Cardiac septum (tissue), 1 donor: ENCODE results near the gene USP44. TPM values are rescaled to one million over a fixed set of nuclear protein-coding genes. Genes with fewer than 3 reads are reported as not detected.

Source experiments
- DNase-seq: peaks from one replicate; pipeline ENCODE4 v3.0.0-alpha.2; 2020; ENCODE audit warnings: low spot score
- intact Hi-C: fragments of 100-400 bp; cut with DNase I; formaldehyde crosslinking; loops from one replicate; pipeline ENCODE4 v1.14.0; 2022
- total RNA-seq: library from RNA; stranded (reverse); fragmentation: NEBNext Ultra II Directional; extraction: Animal tissue kit (Norgen Biotek cat#: 25700); gene quantifications from one replicate; pipeline ENCODE4 v1.2.1, GENCODE V29; 2021
- donor health status: DM: no; HTN: no; CAD: no.

The USP44 gene
- total RNA-seq, 1 donor from 2014 or later, result 0.35 TPM

GRCh38 chr12:95549392-95550084 lies 1.7 kb downstream of the USP44 start:
- intact Hi-C loops, result no loop called here
- no peak for DNase-seq

DNA sequence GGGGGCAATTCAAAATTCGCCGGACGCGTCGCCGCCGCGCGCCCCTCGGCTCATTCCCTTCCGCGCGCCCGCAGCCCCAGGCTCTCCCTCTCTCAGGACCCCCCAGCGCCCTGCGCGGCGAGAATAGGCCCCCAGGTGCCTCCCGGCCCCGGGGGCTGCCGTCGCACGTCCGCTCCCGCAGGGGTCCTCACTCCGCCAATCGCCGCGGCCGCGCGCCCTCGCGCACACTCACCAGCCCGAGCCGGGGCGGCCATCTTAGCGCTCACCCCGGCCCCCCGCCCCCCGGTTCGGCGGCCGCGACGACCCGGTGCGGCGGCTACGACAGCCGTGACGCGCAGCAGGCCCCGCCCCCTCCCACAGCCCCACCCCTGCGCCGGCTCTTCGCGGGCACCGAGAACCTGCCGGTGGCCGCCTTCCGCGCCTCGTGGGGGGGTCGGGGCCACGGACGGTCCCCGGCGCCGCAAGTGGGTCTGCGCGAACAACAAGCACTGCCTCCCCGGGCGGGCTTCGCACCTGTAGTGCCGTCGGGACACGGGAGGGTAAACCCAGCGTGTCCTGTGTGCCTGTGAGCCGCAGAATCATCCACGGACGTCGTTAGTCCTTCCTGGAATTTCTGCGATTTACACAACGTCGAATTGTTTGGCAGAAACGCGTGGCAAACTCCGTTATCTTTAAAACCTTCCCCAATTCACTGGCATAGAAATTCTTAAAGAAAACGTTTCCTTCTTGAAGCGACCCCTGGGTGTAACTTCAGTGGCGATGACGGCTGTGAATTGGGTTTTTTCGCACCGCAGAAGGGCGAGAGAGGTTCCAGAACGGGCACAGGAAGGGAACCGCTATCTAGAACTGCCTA lies 2.5 kb downstream of the USP44 start:
- intact Hi-C loops, result no loop called here

DNA sequence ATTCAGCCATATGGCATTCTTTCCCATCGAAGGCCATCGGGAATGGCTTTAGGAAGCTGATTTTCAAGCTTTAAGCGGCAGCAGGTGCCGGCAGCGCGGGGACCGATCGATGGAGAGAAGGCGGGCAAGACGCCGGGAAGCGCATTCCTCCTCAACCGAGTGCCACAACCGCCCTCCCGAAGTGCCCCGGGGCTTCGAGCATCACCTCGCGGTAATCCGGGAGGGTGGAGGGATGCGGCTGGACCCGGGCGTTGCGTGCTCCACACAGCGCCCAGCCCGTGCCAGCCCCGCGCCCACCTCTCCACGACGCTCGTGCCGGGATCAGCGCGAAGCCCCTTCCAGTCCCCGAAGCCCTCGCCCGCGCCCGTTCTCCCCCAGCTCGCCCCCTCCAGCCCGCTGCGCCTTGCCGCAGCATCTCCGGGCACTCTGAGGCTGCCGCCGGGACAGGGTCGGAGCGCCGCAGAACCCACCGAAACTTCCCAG lies 3.2 kb downstream of the USP44 start:
- DNase-seq, result no peak

More for the DNA sequence above, 2.5 kb downstream of the USP44 start:
- no peak for DNase-seq

GRCh38 chr12:95547522-95548055 lies 3.7 kb downstream of the USP44 start:
- DNase-seq, result no peak
- intact Hi-C loops, result no loop called here

More for the DNA sequence above, 3.2 kb downstream of the USP44 start:
- intact Hi-C loops, result no loop called here

DNA sequence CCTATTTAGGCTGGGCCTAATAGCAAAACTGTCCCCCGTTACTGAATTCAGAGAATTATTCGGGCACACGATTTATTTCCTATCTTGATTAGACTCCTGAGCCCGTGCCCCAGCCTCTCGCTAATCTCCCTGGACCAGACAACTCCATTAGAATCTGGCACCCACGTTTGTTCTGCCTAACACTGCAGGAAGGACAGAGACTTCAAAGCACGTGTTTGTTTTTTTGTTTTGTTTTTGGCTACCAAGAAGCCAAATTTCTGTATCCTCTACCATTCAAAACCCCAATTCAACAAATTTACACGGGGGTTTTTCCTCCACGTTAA lies 4.8 kb downstream of the USP44 start:
- no peak for DNase-seq
- intact Hi-C loops, result no loop called here

- DNase-seq, result no peak
Observed at GRCh38 chr12:95545731-95546490, 5.4 kb downstream of the USP44 start.

GRCh38 chr12:95545303-95545702 lies 6.0 kb downstream of the USP44 start:
- DNase-seq, result no peak
- intact Hi-C loops, result no loop called here

More at GRCh38 chr12:95545731-95546490, 5.4 kb downstream of the USP44 start:
- intact Hi-C loops, result no loop called here

- no peak for DNase-seq
- intact Hi-C loops, result no loop called here
Observed at GRCh38 chr12:95544756-95545155, 6.5 kb downstream of the USP44 start.

GRCh38 chr12:95543305-95543704 lies 8.0 kb downstream of the USP44 start:
- intact Hi-C loops, result no loop called here
- no peak for DNase-seq

GRCh38 chr12:95541436-95541835 lies 9.8 kb downstream of the USP44 start:
- intact Hi-C loops, result no loop called here
- DNase-seq, result no peak

- no peak for DNase-seq
- intact Hi-C loops, result no loop called here
Observed at GRCh38 chr12:95538656-95539055, 12.6 kb downstream of the USP44 start.

DNA sequence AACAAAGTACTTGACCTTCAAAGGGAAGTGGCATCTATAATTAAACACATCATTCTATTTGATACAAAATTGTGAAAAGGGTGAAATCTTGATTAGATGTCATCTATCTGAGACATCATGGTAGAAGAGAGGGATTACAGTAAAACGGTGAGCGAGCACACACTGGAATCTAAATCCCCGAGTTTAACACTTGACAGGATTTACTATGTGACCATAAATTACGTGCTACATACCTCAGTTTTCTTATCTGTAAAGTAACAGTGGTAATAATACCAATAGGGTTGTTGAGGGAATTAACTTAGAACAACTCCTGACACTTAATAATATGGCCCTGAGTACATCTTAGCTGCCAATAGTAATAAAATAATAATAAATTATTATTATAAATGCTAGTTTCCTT lies 13.3 kb downstream of the USP44 start:
- no peak for DNase-seq
- intact Hi-C loops, result no loop called here

DNA sequence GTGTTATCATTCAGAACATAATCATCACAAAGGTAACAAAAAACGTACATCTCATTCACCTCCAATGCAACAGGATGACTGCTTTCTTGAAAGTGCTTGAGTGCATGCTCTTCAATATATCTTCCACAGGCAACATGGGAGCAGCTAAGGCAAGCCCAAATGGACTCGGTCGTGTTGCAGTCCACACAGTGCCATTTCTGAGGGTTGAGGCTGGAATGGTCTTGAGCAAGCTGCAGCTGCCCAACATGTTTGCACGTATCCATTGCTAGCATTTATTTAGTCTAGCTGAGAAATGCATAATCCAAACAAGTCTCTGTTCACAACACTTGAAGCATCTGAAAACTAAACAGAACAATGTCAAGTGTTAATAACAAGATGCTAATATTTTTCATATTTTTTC lies 17.3 kb downstream of the USP44 start:
- intact Hi-C loops, result loop anchor here (2.0 to 5.0 kb wide), 2 partner anchors 182 to 417 kb away; no protein-coding TSS in a partner anchor
- no peak for DNase-seq

GRCh38 chr12:95532851-95533250 lies 18.4 kb downstream of the USP44 start:
- DNase-seq, result no peak

GRCh38 chr12:95529693-95530225 lies 21.5 kb downstream of the USP44 start:
- intact Hi-C loops, result loop anchor here (5.0 kb wide), 1 partner anchor 177 kb away; no protein-coding TSS in a partner anchor
- DNase-seq, result no peak

More at GRCh38 chr12:95532851-95533250, 18.4 kb downstream of the USP44 start:
- intact Hi-C loops, result loop anchor here (5.0 kb wide), 1 partner anchor 181 kb away; no protein-coding TSS in a partner anchor

- no peak for DNase-seq
- intact Hi-C loops, result no loop called here
Observed at GRCh38 chr12:95528431-95528830, 22.8 kb downstream of the USP44 start.

DNA sequence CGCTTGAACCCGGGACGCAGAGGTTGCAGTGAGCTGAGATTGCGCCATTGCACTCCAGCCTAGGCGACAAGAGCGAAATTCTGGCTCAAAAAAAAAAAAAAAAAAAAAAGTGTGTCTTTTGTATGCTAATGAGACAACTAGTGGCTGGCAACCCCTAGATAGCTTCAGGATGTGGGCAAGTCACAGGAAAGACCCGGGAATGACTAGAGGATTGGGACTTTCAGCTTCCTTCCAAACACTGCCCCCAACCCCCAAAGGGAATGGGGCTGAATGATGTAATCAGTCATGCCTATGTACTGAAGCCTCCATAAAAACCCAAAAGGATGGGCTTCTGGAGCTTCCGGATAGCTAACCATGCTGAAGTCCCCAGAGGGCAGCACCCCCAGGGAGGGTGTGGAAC lies 28.6 kb downstream of the USP44 start:
- no peak for DNase-seq
- intact Hi-C loops, result no loop called here

GRCh38 chr12:95520816-95521215 lies 30.5 kb downstream of the USP44 start:
- no peak for DNase-seq
- intact Hi-C loops, result no loop called here

DNA sequence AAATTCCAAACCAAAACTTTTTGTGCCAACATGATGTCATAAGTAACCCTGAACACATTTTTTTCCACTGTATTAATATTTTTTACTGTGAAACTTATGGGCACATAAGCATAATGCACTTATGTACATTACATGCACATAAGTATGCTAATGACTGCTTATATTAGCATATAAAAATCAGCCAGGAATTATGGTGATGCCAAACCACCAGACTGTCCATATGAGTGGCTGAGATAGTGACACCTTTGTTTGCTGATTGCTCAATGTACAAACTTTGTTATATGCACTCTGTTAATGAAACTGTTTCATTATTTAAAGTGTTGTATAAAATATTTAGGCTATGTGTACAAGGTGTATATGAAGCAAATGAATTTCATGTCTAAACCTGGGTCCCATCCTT lies 32.3 kb downstream of the USP44 start:
- DNase-seq, result no peak
- intact Hi-C loops, result no loop called here
